K562 (cell line): ENCODE results near the gene NGDN. TPM values are rescaled to one million over a fixed set of nuclear protein-coding genes. Genes with fewer than 3 reads are reported as not detected.

Experiments
- ATAC-seq: fragments of 200-7000 bp; cut with Tn5 transposase; 3 replicates; pipeline ENCODE4 v1.9.1; 2020; ENCODE audit warnings: moderate library complexity
- BruUV-seq: library from RNA; stranded (reverse); fragments of 400-500 nt; replicated peaks from 2 replicates; lab custom pipeline; 2021; lab: Mats Ljungman, UMichigan
- CTCF ChIA-PET: fragments of 300-600 bp; formaldehyde crosslinking; extraction: SDS; loops from one replicate; lab custom pipeline; 2021; ENCODE audit warnings: low intra/inter-chr PET ratio; lab: Yijun Ruan, JAX
- POLR2A ChIA-PET: fragments of 300-600, 350-650 bp; sonication (Branson Sonifier 250); formaldehyde crosslinking; extraction: SDS; loops from one replicate; lab custom pipeline; 2021; ENCODE audit warnings: antibody characterized with exemption, inconsistent platforms; lab: Yijun Ruan, JAX
- DNase-seq, 4 experiments: peaks; one replicate each; pipeline versions ENCODE4 v3.0.0 to v3.0.0-alpha.2; 2011 to 2018; ENCODE audit warnings: low spot score in 3 of 4, mixed read lengths in 3 of 4; ENCODE audit errors: extremely low read depth in 1 of 4
- FAIRE-seq: peaks from 2 replicates; lab custom pipeline; 2011; peaks lifted over from hg19 to GRCh38; lab: Jason Lieb, UNC
- H2AFZ ChIP-seq: 2 replicates; pipeline ENCODE4 v1.6.0; 2011; ENCODE audit warnings: low read depth, low read length, control low read depth, inconsistent platforms
- H3K27ac ChIP-seq: fragments of 200-600 bp; 3 replicates; pipeline ENCODE4 v1.8.0; 2011; ENCODE audit warnings: low read depth, mild to moderate bottlenecking, control low read depth, inconsistent platforms, low read length, moderate library complexity, mixed read lengths; ENCODE audit errors: extremely low read depth
- H3K27me3 ChIP-seq, 2 experiments: fragments of 300-600 bp in 1 of 2; 2 replicates in 1 of 2; 3 replicates in 1 of 2; pipeline versions ENCODE4 v1.6.0 to v1.8.0; 2011; ENCODE audit warnings: inconsistent platforms in 2 of 2, low read length in 2 of 2, mild to moderate bottlenecking in 1 of 2, mixed read lengths in 1 of 2, moderate library complexity in 1 of 2; ENCODE audit not compliant: control insufficient read depth in 2 of 2, insufficient read depth in 2 of 2
- H3K36me3 ChIP-seq: fragments of 300-600 bp; 3 replicates; pipeline ENCODE4 v1.8.0; 2011; ENCODE audit warnings: mild to moderate bottlenecking, low read length, inconsistent platforms; ENCODE audit not compliant: control insufficient read depth, insufficient read depth
- H3K4me1 ChIP-seq, 2 experiments: fragments of 200-600 bp in 1 of 2; replicated peaks in 1 of 2; 2 replicates in 1 of 2; 3 replicates in 1 of 2; pipeline versions ENCODE4 v1.5.1 to v1.8.0; 2011; ENCODE audit warnings: inconsistent platforms in 2 of 2, low read length in 2 of 2, mild to moderate bottlenecking in 1 of 2, mixed read lengths in 1 of 2, moderate library complexity in 1 of 2; ENCODE audit not compliant: control insufficient read depth in 2 of 2, insufficient read depth in 2 of 2
- H3K4me2 ChIP-seq: 2 replicates; pipeline ENCODE4 v1.6.1; 2011; ENCODE audit warnings: low read length, control low read depth, inconsistent platforms, mixed read lengths; ENCODE audit not compliant: insufficient read depth
- H3K4me3 ChIP-seq: fragments of 200-600 bp; sonication (generic), shearing (Covaris generic); 2 replicates; pipeline ENCODE4 v1.5.1; 2016; ENCODE audit warnings: control low read depth, inconsistent platforms
- H3K79me2 ChIP-seq: fragments of 200-600 bp; 3 replicates; pipeline ENCODE4 v1.8.0; 2011; ENCODE audit warnings: low read length, inconsistent platforms; ENCODE audit not compliant: control insufficient read depth, insufficient read depth
- H3K9ac ChIP-seq, 2 experiments: 2 replicates each; pipeline versions ENCODE4 v1.6.0 to v1.6.1; 2011; ENCODE audit warnings: low read depth in 2 of 2, low read length in 2 of 2, control low read depth in 1 of 2, inconsistent platforms in 1 of 2, mild to moderate bottlenecking in 1 of 2, mixed read lengths in 1 of 2; ENCODE audit not compliant: insufficient read depth in 1 of 2
- H3K9me1 ChIP-seq: one replicate; pipeline ENCODE4 v1.6.0; 2011; ENCODE audit warnings: inconsistent platforms, mild to moderate bottlenecking, low read length, moderate library complexity; ENCODE audit not compliant: control insufficient read depth, insufficient read depth
- H3K9me3 ChIP-seq: replicated peaks from 2 replicates; pipeline ENCODE4 v1.5.1; 2011; ENCODE audit warnings: low read depth, low read length, inconsistent platforms; ENCODE audit not compliant: control insufficient read depth, insufficient read depth
- H4K20me1 ChIP-seq: replicated peaks from 2 replicates; pipeline ENCODE4 v1.6.1; 2011; ENCODE audit warnings: low read length, inconsistent platforms, mixed read lengths; ENCODE audit not compliant: control insufficient read depth, insufficient read depth
- ASH1L ChIP-seq: fragments of 450-650 bp; IDR thresholded peaks from 2 replicates; pipeline ENCODE4 v1.6.1; 2018; ENCODE audit warnings: borderline replicate concordance, mild to moderate bottlenecking, low read depth; ENCODE audit not compliant: partially characterized antibody
- DMBX1 ChIP-seq: fragments of 250-450 bp; sonication (Bioruptor Pico); IDR thresholded peaks from 2 replicates; pipeline ENCODE4 v1.8.0; 2022; ENCODE audit warnings: inconsistent platforms, mild to moderate bottlenecking, moderate library complexity, borderline replicate concordance
- ETS2 ChIP-seq: IDR thresholded peaks from 2 replicates; pipeline ENCODE4 v1.6.1; 2016; ENCODE audit warnings: borderline replicate concordance, missing genetic modification characterization, mild to moderate bottlenecking, moderate library complexity, missing compliant biosample characterization; ENCODE audit not compliant: poor library complexity, severe bottlenecking
- POLR2B ChIP-seq: fragments of 450-650 bp; IDR thresholded peaks from 2 replicates; pipeline ENCODE4 v1.6.1; 2018; ENCODE audit warnings: low read depth; ENCODE audit not compliant: partially characterized antibody
- PYGO2 ChIP-seq: fragments of 450-650 bp; IDR thresholded peaks from 2 replicates; pipeline ENCODE4 v1.6.1; 2016; ENCODE audit warnings: mild to moderate bottlenecking, missing genetic modification characterization, moderate library complexity, missing compliant biosample characterization
- TFAM ChIP-seq: fragments of 250-450 bp; sonication (Bioruptor Pico); conservative IDR thresholded peaks from 2 replicates; pipeline ENCODE4 v1.5.0; 2021; ENCODE audit warnings: mild to moderate bottlenecking, moderate library complexity
- ZNF253 ChIP-seq: fragments of 250-450 bp; sonication (Bioruptor Pico); conservative IDR thresholded peaks from 2 replicates; pipeline ENCODE4 v1.6.1; 2021; ENCODE audit warnings: mild to moderate bottlenecking
- WGBS: fragments of 100-300 bp; shearing (Covaris generic); methylation state at CpG from one replicate; pipeline ENCODE4 v1.1.6; 2016; ENCODE audit warnings: low coverage, mixed read lengths; ENCODE audit not compliant: insufficient coverage; ENCODE audit errors: missing lambda C conversion rate; 5-methylcytosine and 5-hydroxymethylcytosine counted together
- in situ Hi-C: fragments of 300-500 bp; cut with MboI; formaldehyde crosslinking; loops from 4 replicates; pipeline ENCODE4 v1.15.0; 2018; ENCODE audit warnings: inconsistent platforms, mixed read lengths
- intact Hi-C: fragments of 100-400 bp; cut with micrococcal nuclease; formaldehyde crosslinking; loops from 2 replicates; pipeline ENCODE4 v1.14.2; 2022
- polyA plus RNA-seq, 8 experiments: library from polyadenylated mRNA; depleted of rRNA in 4 of 8; stranded (reverse) in 5 of 8; unstranded in 3 of 8; fragments of >200 nt; fragmentation: Nextera tagmentation in 2 of 8; fragmentation: Illumina TruSeq in 1 of 8; extraction: Ambion mirVana in 2 of 8; extraction: Trizol in 1 of 8; gene quantifications; 2 replicates each; pipeline versions ENCODE4 v1.2.1 to v1.2.3, GENCODE V29; 2011 to 2014; ENCODE audit warnings: inconsistent platforms in 1 of 8, missing spikeins in 1 of 8
- total RNA-seq, 7 experiments: library from RNA; depleted of rRNA in 6 of 7; stranded (reverse); fragments of >200 nt in 6 of 7; fragmentation: Illumina TruSeq in 2 of 7; extraction: Trizol in 2 of 7; gene quantifications; 2 replicates each; pipeline versions ENCODE4 v1.2.1 to v1.2.3, GENCODE V29; 2011 to 2021; ENCODE audit warnings: low replicate concordance in 1 of 7
- TF ChIP-seq, protein P1 (sequence below): fragments of 450-650 bp; formaldehyde crosslinking; IDR thresholded peaks from 2 replicates; pipeline ENCODE4 v1.4.0; 2020; ENCODE audit warnings: mild to moderate bottlenecking, moderate library complexity
- TF ChIP-seq, protein P2 (sequence below): fragments of 250-450 bp; sonication (Bioruptor Pico); IDR thresholded peaks from 2 replicates; pipeline ENCODE4 v1.9.0; 2021; ENCODE audit warnings: mild to moderate bottlenecking
- TF ChIP-seq, protein P3 (sequence below): sonication (generic); formaldehyde crosslinking; IDR thresholded peaks from 2 replicates; pipeline ENCODE4 v1.8.0; 2022; ENCODE audit warnings: missing genetic modification reagents, mild to moderate bottlenecking, moderate library complexity, borderline replicate concordance
- TF ChIP-seq, protein P4 (sequence below): IDR thresholded peaks from 3 replicates; pipeline ENCODE4 v1.6.1; 2011; ENCODE audit warnings: borderline replicate concordance, mild to moderate bottlenecking, moderate library complexity; ENCODE audit not compliant: insufficient read length; ENCODE audit errors: extremely low read depth
- TF ChIP-seq, protein P5 (sequence below): sonication (generic); formaldehyde crosslinking; IDR thresholded peaks from 2 replicates; pipeline ENCODE4 v1.8.0; 2022; ENCODE audit warnings: missing genetic modification reagents, mild to moderate bottlenecking, borderline replicate concordance

NGDN gene
- total and polyA plus RNA-seq, 9 of the 15 experiments (the other 6 are each of a cell fraction or from before 2014, with no cell fraction given): 42.9 to 195 (median 74.9) TPM

DNA sequence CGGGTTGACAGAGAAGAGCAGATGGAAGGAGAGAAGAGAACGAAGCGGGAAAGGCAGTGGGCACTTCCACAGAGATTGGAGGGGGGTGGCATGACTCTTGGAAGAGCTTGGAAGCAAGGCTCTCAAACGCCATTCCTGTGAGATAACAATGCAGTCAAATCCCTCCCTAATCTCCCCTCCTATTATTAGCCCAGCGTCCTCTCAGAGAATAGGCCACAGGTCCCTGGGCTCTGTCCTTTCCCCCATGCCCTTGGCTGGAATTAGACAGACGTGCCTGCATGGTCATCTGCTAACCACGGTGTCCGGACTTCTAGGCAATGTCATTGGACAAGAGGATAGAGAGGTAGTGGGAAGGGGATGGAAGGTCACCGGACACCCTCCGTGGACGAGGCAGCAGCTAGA, 26.1 kb upstream of the NGDN start (continued):
- TF ChIP-seq, protein P1, sequence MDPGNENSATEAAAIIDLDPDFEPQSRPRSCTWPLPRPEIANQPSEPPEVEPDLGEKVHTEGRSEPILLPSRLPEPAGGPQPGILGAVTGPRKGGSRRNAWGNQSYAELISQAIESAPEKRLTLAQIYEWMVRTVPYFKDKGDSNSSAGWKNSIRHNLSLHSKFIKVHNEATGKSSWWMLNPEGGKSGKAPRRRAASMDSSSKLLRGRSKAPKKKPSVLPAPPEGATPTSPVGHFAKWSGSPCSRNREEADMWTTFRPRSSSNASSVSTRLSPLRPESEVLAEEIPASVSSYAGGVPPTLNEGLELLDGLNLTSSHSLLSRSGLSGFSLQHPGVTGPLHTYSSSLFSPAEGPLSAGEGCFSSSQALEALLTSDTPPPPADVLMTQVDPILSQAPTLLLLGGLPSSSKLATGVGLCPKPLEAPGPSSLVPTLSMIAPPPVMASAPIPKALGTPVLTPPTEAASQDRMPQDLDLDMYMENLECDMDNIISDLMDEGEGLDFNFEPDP (CRISPR knock-in tag): no peak
- no peak for TF ChIP-seq ZNF253 (CRISPR knock-in tag)

DNA sequence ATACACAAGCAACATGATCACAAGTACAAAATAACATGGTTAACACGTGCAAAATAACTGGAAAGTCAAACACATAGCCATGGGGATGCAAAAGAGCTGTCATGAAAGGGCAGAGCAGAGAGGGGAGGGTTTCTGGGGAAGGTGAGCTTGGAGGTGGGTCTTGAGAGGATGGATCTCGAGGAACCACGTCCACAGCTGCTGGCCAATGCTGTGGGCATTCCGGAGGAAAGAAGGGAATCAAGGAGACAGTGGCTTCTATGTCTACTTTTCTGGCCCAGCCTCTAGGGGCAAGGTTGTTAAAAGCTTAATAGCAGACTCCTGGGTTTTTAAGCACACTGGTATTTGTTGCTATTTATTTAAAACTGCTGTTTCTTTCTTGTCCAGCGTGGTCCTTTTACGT, 25.6 kb upstream of the NGDN start:
- intact Hi-C loops (no loop called here), in situ Hi-C loops (no loop called here)
- 24% methylated on average over 4 of the region's 6 CpGs for WGBS
- CTCF ChIA-PET: no interaction called here
- FAIRE-seq (no peak), ATAC-seq (no peak), DNase-seq (no peak)
- Histone ChIP-seq H3K4me2 (no peak overlapping the region), H3K9me1 (no peaks in the 10 kb centered on the region), H3K27me3 (no peaks in the 10 kb centered on the region), H3K4me3 (no peak overlapping the region), H3K4me1 (peaks cover 9 to 19% of the 10 kb centered on the region in 2 experiments; a peak in 4 of 5 replicates), H4K20me1 (no peaks in the 10 kb centered on the region), H2AFZ (peak overlapping the region; percentile 38), H3K27ac (no peak overlapping the region), H3K9me3 (no peaks in the 10 kb centered on the region), H3K79me2 (no peaks in the 10 kb centered on the region), H3K9ac (no peak overlapping the region), H3K36me3 (no peaks in the 10 kb centered on the region)
- POLR2A ChIA-PET: interaction anchor here (0.8 to 1.4 kb wide), 2 partner anchors 10 to 19 kb away, joined by 3 to 5 read pairs; no protein-coding TSS in a partner anchor
- no TSS peak for BruUV-seq
- TF ChIP-seq ETS2 (tag) (no peak), TFAM (CRISPR knock-in tag) (no peak), POLR2B (no peak), ASH1L (no peak), PYGO2 (tag) (no peak), DMBX1 (no peak)
- TF ChIP-seq, protein P2, sequence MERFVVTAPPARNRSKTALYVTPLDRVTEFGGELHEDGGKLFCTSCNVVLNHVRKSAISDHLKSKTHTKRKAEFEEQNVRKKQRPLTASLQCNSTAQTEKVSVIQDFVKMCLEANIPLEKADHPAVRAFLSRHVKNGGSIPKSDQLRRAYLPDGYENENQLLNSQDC (CRISPR knock-in tag): no peak
- TF ChIP-seq, protein P3, sequence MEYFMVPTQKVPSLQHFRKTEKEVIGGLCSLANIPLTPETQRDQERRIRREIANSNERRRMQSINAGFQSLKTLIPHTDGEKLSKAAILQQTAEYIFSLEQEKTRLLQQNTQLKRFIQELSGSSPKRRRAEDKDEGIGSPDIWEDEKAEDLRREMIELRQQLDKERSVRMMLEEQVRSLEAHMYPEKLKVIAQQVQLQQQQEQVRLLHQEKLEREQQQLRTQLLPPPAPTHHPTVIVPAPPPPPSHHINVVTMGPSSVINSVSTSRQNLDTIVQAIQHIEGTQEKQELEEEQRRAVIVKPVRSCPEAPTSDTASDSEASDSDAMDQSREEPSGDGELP (CRISPR knock-in tag): no peak
- TF ChIP-seq, protein P4, sequence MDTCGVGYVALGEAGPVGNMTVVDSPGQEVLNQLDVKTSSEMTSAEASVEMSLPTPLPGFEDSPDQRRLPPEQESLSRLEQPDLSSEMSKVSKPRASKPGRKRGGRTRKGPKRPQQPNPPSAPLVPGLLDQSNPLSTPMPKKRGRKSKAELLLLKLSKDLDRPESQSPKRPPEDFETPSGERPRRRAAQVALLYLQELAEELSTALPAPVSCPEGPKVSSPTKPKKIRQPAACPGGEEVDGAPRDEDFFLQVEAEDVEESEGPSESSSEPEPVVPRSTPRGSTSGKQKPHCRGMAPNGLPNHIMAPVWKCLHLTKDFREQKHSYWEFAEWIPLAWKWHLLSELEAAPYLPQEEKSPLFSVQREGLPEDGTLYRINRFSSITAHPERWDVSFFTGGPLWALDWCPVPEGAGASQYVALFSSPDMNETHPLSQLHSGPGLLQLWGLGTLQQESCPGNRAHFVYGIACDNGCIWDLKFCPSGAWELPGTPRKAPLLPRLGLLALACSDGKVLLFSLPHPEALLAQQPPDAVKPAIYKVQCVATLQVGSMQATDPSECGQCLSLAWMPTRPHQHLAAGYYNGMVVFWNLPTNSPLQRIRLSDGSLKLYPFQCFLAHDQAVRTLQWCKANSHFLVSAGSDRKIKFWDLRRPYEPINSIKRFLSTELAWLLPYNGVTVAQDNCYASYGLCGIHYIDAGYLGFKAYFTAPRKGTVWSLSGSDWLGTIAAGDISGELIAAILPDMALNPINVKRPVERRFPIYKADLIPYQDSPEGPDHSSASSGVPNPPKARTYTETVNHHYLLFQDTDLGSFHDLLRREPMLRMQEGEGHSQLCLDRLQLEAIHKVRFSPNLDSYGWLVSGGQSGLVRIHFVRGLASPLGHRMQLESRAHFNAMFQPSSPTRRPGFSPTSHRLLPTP: no peak
- TF ChIP-seq, protein P5, sequence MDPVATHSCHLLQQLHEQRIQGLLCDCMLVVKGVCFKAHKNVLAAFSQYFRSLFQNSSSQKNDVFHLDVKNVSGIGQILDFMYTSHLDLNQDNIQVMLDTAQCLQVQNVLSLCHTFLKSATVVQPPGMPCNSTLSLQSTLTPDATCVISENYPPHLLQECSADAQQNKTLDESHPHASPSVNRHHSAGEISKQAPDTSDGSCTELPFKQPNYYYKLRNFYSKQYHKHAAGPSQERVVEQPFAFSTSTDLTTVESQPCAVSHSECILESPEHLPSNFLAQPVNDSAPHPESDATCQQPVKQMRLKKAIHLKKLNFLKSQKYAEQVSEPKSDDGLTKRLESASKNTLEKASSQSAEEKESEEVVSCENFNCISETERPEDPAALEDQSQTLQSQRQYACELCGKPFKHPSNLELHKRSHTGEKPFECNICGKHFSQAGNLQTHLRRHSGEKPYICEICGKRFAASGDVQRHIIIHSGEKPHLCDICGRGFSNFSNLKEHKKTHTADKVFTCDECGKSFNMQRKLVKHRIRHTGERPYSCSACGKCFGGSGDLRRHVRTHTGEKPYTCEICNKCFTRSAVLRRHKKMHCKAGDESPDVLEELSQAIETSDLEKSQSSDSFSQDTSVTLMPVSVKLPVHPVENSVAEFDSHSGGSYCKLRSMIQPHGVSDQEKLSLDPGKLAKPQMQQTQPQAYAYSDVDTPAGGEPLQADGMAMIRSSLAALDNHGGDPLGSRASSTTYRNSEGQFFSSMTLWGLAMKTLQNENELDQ (CRISPR knock-in tag): no peak
